SU-DHL-6 (cell line): ENCODE measurements around the gene PTPN14.

Experiments
- H2AFZ ChIP-seq: fragments of 200-600 bp; sonication (generic); 2 replicates; pipeline ENCODE4 v1.6.1; 2014; ENCODE audit warnings: low read depth, mild to moderate bottlenecking, moderate library complexity, mixed read lengths, antibody characterized with exemption, low read length; ENCODE audit not compliant: severe bottlenecking
- H3F3A ChIP-seq: fragments of 200-600 bp; shearing (Covaris generic); 2 replicates; pipeline ENCODE4 v1.6.0; 2016; ENCODE audit warnings: antibody characterized with exemption, mild to moderate bottlenecking; ENCODE audit not compliant: insufficient read depth
- H3K27ac ChIP-seq: fragments of 200-600 bp; sonication (generic); 2 replicates; pipeline ENCODE4 v1.5.1; 2016; ENCODE audit warnings: low read depth, mild to moderate bottlenecking, low read length, moderate library complexity, mixed read lengths
- H3K27me3 ChIP-seq: fragments of 200-600 bp; sonication (generic), shearing (Covaris generic); 2 replicates; pipeline ENCODE4 v1.6.0; 2014; ENCODE audit warnings: mild to moderate bottlenecking, low read length
- H3K36me3 ChIP-seq: fragments of 200-600 bp; sonication (generic); 2 replicates; pipeline ENCODE4 v1.6.1; 2014; ENCODE audit warnings: mild to moderate bottlenecking, low read length, mixed read lengths
- H3K4me2 ChIP-seq: fragments of 300-600, 200-600 bp; shearing (Covaris generic), sonication (generic); 2 replicates; pipeline ENCODE4 v1.6.0; 2014; ENCODE audit warnings: low read length, low read depth, mild to moderate bottlenecking; ENCODE audit not compliant: poor library complexity, severe bottlenecking
- H3K4me3 ChIP-seq: fragments of 200-600 bp; sonication (generic); 2 replicates; pipeline ENCODE4 v1.5.1; 2014; ENCODE audit warnings: antibody characterized with exemption, low read length, mild to moderate bottlenecking, mixed read lengths; ENCODE audit not compliant: insufficient read depth, poor library complexity, severe bottlenecking
- H3K79me2 ChIP-seq: fragments of 200-600 bp; sonication (generic); 2 replicates; pipeline ENCODE4 v1.6.1; 2014; ENCODE audit warnings: mild to moderate bottlenecking, low read length, moderate library complexity; ENCODE audit not compliant: insufficient read depth
- H3K9ac ChIP-seq: fragments of 200-600 bp; sonication (generic); 2 replicates; pipeline ENCODE4 v1.7.0; 2014; ENCODE audit warnings: mild to moderate bottlenecking, low read length
- H3K9me2 ChIP-seq: fragments of 200-600 bp; sonication (generic); replicated peaks from 2 replicates; pipeline ENCODE4 v1.6.1; 2014; ENCODE audit warnings: low read length; ENCODE audit not compliant: insufficient read depth
- H3K9me3 ChIP-seq: fragments of 200-600 bp; sonication (generic); 2 replicates; pipeline ENCODE4 v1.6.1; 2014; ENCODE audit warnings: low read length, mixed read lengths; ENCODE audit not compliant: insufficient read depth
- H4K20me1 ChIP-seq: fragments of 200-600 bp; sonication (generic); 2 replicates; pipeline ENCODE4 v1.6.1; 2014; ENCODE audit warnings: low read depth, mild to moderate bottlenecking, antibody characterized with exemption, low read length, moderate library complexity, mixed read lengths
- EZH2phosphoT487 ChIP-seq: fragments of 200-600 bp; sonication (generic), shearing (Covaris generic); conservative IDR thresholded peaks from 2 replicates; pipeline ENCODE4 v1.6.1; 2018; ENCODE audit warnings: mild to moderate bottlenecking, antibody characterized with exemption, low read length, moderate library complexity, mixed read lengths
- TF ChIP-seq, protein P1 (sequence below): fragments of 200-600 bp; sonication (generic); IDR thresholded peaks from one replicate; pipeline ENCODE4 v1.5.1; 2017; ENCODE audit warnings: antibody characterized with exemption, mild to moderate bottlenecking, low read length, moderate library complexity; ENCODE audit not compliant: insufficient read depth, poor library complexity, severe bottlenecking

The PTPN14 gene

GRCh38 chr1:214352838-214353237 is 198.6 kb downstream of the PTPN14 start:
- Histone ChIP-seq H2AFZ (no peak overlapping the region), H3K27ac (no peak overlapping the region), H3K79me2 (no peaks in the 10 kb centered on the region), H3K27me3 (no peaks in the 10 kb centered on the region; the same call in 1 of the 2 replicates), H3K36me3 (no peaks in the 10 kb centered on the region), H3K9me2 (no peaks in the 10 kb centered on the region), H3K4me3 (no peak overlapping the region), H3K9ac (no peak overlapping the region), H4K20me1 (no peaks in the 10 kb centered on the region), H3K4me2 (no peak overlapping the region), H3F3A (no peaks in the 10 kb centered on the region), H3K9me3 (no peaks in the 10 kb centered on the region)
- TF ChIP-seq, protein P1, sequence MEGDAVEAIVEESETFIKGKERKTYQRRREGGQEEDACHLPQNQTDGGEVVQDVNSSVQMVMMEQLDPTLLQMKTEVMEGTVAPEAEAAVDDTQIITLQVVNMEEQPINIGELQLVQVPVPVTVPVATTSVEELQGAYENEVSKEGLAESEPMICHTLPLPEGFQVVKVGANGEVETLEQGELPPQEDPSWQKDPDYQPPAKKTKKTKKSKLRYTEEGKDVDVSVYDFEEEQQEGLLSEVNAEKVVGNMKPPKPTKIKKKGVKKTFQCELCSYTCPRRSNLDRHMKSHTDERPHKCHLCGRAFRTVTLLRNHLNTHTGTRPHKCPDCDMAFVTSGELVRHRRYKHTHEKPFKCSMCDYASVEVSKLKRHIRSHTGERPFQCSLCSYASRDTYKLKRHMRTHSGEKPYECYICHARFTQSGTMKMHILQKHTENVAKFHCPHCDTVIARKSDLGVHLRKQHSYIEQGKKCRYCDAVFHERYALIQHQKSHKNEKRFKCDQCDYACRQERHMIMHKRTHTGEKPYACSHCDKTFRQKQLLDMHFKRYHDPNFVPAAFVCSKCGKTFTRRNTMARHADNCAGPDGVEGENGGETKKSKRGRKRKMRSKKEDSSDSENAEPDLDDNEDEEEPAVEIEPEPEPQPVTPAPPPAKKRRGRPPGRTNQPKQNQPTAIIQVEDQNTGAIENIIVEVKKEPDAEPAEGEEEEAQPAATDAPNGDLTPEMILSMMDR: no peak
- no peak for TF ChIP-seq EZH2phosphoT487

GRCh38 chr1:214351551-214352277 is 199.7 kb downstream of the PTPN14 start:
- no peak overlapping the region for H3K9ac ChIP-seq
- H3K36me3 ChIP-seq: no peaks in the 10 kb centered on the region
- no peak overlapping the region for H2AFZ ChIP-seq
- no peak overlapping the region for H3K27ac ChIP-seq
- H3F3A ChIP-seq: no peaks in the 10 kb centered on the region
- H4K20me1 ChIP-seq: no peaks in the 10 kb centered on the region
- no peaks in the 10 kb centered on the region for H3K9me2 ChIP-seq
- H3K27me3 ChIP-seq: no peaks in the 10 kb centered on the region; the same call in 1 of the 2 replicates
- no peaks in the 10 kb centered on the region for H3K79me2 ChIP-seq
- no peaks in the 10 kb centered on the region for H3K9me3 ChIP-seq
- no peak for TF ChIP-seq EZH2phosphoT487
- TF ChIP-seq, protein P1: no peak
- no peak overlapping the region for H3K4me3 ChIP-seq
- no peak overlapping the region for H3K4me2 ChIP-seq

- no peaks in the 10 kb centered on the region for H4K20me1 ChIP-seq
- no peak overlapping the region for H3K27ac ChIP-seq
- no peaks in the 10 kb centered on the region for H3K36me3 ChIP-seq
- no peaks in the 10 kb centered on the region for H3K9me2 ChIP-seq
- no peak overlapping the region for H3K4me2 ChIP-seq
- H3K9ac ChIP-seq: no peak overlapping the region
- H3K9me3 ChIP-seq: no peaks in the 10 kb centered on the region
- H3K4me3 ChIP-seq: no peak overlapping the region
- TF ChIP-seq, protein P1: no peak
- no peak for TF ChIP-seq EZH2phosphoT487
- H3F3A ChIP-seq: no peaks in the 10 kb centered on the region
- no peak overlapping the region for H2AFZ ChIP-seq
- H3K27me3 ChIP-seq: no peaks in the 10 kb centered on the region; the same call in 1 of the 2 replicates
- no peaks in the 10 kb centered on the region for H3K79me2 ChIP-seq
Measured at GRCh38 chr1:214349781-214350180, 201.6 kb downstream of the PTPN14 start.
